NCI-H2081 (cell line): ENCODE results near the gene COMMD3.

ENCODE experiments used
- DNase-seq, 2 experiments: peaks; one replicate each; lab custom pipeline; 2025; lab: John Stamatoyannopoulos, UW

COMMD3 gene

DNA sequence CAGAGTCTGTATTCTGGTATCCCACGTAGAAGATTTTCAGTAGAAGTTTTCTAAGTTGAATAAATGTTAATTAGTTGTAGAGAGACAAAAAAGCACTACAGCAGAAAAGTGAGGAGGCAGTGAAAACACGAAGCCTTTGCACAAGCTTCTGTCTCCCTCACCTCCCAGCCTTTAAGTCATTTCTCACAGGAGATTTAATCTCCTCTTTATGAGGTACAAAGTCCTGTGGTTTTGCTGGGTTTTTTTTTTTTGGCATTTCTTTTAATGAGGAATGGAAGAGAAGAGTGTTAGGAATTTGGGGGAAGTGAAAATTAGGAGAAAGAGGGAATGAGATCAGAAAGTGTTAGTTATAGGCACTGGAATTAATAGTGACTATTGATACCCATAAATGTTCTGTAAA lies 50.6 kb downstream of the COMMD3 start:
- no peak for DNase-seq

DNA sequence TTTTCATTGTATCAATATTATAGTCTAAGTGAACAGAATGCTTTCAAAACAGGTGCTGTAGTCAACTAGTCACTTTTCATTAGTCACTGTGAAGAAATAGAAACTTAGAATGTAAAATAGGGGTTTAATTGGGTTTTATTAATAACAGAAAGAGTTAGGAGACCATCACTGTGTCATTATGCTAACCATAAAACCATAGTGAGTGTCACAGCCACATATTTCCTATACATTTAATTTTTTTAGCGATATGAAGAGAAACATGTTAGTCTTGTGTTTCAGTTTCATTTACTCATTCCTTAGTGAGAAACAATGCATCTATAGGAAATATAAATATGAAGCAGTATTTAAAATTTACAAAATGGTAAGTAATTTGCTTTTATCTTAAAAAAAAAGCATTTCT lies 51.3 kb downstream of the COMMD3 start:
- no peak for DNase-seq

DNA sequence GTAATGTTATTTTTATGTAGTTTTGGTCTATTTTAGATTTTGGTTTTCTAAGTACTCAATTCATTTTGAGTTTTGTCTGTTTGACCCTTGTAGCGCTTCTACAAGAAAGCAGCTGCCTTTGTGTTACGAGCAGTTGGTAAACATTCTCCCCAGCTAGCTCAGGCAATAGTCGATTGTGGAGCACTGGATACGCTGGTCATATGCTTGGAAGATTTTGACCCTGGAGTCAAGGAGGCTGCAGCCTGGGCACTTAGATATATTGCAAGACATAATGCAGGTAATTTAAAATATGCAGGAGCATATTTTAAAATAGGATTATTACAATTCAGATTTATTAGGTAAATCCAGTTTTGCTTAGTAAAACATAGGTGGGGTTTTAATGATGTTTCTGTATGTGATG lies 52.2 kb downstream of the COMMD3 start:
- no peak for DNase-seq

DNA sequence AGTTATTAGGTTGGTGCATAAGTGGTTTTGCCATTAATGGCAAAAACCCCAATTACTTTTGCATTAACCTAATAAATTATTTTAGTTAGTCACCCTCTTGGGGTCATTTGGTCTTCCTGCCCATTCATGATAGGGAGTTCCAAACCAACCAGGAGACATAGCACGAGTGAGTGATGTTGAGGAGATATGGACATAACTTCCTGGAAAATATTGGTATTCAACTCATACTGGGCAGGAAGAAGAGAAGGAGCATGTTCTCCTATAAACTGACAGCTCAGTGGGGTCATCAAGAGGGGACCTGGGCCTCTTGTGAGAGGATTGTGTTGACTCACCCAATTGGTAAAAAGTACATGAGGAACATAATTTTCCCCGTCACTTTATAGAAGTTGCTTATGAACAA lies 52.8 kb downstream of the COMMD3 start:
- no peak for DNase-seq

DNA sequence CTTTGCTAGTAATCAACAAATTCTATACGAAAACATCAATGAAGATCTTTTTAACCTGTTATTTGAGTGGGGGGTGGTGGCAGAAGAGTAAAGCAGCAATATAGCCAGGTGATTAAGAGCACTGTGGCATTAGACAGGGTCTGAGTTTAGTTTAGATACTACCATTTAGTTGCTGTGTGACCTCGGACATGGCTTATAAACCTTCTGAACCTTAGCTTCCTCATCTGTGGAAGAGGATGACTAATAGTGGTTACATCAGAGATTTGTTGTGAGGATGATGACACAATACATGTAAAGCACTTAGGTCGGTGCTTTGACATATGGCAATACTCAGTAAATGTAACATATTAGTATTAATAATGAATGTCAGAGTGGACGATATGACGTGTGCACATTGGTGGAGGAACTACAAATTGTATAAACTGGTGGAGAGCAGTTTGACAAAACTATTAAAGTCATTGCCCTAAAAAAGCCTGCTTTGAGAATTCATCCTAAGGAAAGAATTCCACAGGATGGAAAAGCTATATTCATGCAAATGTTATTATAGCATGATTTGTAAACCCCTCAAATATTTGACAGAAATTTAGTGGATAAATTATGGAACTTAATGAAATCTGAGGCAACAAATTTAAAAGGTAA lies 53.4 kb downstream of the COMMD3 start:
- DNase-seq = no peak
